Measurements from ENCODE around the gene SEMA3F.

Gene SEMA3F

DNA sequence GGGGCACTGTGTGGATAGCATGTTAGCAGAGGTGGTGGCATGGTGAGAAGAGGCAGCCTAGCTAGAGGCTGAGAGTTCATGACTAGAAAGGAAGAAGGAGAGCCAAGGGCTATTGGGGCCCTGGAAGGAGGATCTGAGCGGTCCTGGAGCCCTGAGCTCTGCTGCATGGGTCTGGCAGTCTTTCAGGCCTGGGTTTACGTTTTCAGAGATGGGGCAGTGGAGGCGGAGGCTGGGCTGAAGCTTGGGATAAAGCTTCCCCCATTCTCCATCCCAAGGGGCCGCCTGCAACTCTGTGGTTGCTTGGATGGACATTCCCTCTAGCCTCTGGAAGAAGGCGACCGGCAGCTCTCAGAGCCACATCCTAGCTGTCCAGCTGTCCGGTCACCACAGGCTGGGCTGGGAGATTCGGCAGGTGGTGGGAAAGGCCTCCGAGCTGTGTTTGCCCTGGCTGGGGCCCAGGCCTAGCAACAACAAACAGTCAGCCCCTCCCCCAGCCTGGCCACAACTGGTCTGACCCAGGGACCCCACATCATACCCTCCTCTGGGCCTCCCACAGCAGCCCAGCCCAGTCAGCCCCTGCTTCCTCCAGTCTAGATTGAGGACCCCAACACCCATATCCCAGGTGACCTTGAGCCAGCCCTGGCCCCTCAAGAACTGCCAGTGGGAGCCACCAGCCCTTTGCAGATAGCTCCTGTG is 48.1 kb downstream of the SEMA3F start:
- no peak overlapping the region for H3K27ac ChIP-seq (ENCODE audit: low read length)
- TF ChIP-seq, protein P1, sequence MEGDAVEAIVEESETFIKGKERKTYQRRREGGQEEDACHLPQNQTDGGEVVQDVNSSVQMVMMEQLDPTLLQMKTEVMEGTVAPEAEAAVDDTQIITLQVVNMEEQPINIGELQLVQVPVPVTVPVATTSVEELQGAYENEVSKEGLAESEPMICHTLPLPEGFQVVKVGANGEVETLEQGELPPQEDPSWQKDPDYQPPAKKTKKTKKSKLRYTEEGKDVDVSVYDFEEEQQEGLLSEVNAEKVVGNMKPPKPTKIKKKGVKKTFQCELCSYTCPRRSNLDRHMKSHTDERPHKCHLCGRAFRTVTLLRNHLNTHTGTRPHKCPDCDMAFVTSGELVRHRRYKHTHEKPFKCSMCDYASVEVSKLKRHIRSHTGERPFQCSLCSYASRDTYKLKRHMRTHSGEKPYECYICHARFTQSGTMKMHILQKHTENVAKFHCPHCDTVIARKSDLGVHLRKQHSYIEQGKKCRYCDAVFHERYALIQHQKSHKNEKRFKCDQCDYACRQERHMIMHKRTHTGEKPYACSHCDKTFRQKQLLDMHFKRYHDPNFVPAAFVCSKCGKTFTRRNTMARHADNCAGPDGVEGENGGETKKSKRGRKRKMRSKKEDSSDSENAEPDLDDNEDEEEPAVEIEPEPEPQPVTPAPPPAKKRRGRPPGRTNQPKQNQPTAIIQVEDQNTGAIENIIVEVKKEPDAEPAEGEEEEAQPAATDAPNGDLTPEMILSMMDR (IDR thresholded peaks at IDR 0.05; ENCODE audit: low read length), result no peak
- TF ChIP-seq EZH2phosphoT487 (IDR thresholded peaks at IDR 0.05; ENCODE audit: low read length) (no peak), EZH2 (optimal IDR thresholded peaks at IDR 0.05; ENCODE audit: low read depth, low read length) (no peak)
- no peaks in the 10 kb centered on the region for H3F3A ChIP-seq (ENCODE audit: insufficient read depth, low read length)
- H3K9me2 ChIP-seq (replicated peaks; ENCODE audit: insufficient read depth, low read length), result no peaks in the 10 kb centered on the region
- no peak overlapping the region for H2AFZ ChIP-seq (ENCODE audit: low read length)
- H3K4me2 ChIP-seq (ENCODE audit: low read depth, low read length), result no peak overlapping the region
- peaks cover 89% of the 10 kb centered on the region for H3K27me3 ChIP-seq (replicated peaks; ENCODE audit: insufficient read depth, low read length)
- no peak overlapping the region for H3K4me3 ChIP-seq (ENCODE audit: low read length)
- H3K36me3 ChIP-seq (replicated peaks; ENCODE audit: insufficient read depth, low read length), result no peaks in the 10 kb centered on the region
- H3K9me3 ChIP-seq (replicated peaks; ENCODE audit: insufficient read depth, low read length), result no peaks in the 10 kb centered on the region
- no peaks in the 10 kb centered on the region for H3K79me2 ChIP-seq (ENCODE audit: low read length)
- no peaks in the 10 kb centered on the region for H3K4me1 ChIP-seq (ENCODE audit: low read length)
- no peaks in the 10 kb centered on the region; the same call in 1 of the 2 replicates for H4K20me1 ChIP-seq (ENCODE audit: insufficient read depth, low read length)
- DNase-seq, result no peak
- no peak overlapping the region for H3K9ac ChIP-seq (ENCODE audit: low read length)

DNA sequence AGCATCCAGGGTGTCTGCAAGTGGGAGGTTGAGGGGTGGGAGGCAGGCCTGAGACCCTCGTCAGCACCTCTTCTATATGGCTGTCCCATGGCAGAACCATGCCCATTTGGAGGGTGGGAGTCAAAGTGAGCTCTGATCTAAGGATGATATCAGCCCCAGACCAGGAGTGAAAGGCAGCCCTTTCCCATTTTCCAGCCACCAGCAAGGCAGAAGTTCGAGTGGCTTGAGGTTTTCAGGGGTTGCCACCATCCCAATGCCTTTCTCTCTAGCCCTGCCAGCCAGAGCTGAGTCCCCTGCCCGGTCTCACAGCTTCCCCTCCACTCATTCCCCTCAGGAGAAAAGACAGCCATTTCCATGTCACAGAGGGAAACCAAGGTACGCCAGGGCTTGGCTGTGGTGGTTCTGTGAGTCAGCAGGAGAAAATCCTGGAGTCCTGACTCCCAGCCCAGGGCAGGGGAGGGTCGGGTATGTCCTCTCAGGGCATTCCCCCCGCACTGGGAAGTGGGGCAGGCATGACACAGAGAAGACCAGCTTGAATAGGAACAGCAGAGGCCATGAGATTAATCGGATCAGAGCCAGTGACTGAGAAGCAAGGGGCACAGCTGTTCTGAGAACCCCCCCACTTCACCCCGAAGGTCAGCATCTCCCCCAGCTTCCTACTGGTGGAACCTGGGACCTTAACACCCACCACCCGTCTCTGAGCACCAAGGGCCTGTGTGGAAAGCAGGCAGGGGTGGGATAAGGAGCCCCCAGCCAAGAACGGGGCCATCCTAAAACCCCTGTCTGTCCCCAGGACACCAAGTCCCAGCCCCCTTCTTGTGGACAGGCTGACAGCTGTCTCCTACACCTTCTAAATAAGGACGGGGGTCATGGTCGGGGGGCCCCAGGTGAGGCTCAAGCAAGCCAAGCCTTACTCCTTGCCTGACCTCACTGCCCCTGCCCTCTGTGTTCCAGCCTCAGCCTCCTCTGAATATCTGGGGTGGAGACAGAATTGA is 49.0 kb downstream of the SEMA3F start:
- peaks cover 87% of the 10 kb centered on the region for H3K27me3 ChIP-seq (replicated peaks; ENCODE audit: insufficient read depth, low read length)

DNA sequence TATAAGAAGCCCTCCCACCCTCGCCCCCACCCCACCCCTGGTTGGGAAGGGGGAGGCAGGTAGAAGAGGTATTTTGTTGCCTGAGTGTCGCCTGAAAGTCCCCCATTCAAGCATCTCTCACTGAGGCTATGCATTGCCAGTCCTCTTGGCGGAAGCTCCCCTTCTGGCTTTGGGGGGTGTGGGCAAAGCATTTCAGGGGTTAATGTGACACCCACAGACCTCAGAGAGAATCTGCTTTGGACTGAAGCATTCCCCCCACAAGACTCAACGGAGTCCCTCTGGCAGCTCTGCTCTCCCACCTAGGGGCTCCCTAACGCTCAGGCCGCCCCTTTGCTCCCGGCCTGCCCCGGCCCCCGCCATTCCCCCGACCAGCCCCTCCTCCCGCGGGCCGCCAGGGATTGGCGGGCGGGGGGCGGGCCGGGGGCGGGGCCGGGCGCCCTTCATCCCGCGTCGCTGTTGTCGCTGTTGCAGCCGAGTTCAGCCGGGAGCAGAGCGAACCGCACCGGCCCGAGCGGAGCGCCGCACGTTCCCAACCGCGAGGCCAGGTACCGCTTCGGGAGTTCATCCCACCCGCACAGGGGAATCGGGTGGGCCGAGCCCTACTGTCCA is 49.8 kb downstream of the SEMA3F start, which contains the start of gene SLC38A3:
TSS of gene SLC38A3 (plus strand) at position 468 of the 609 bp plus-strand sequence. CDS start 8,929 bp downstream, outside the sequence.
- Histone ChIP-seq H3K27ac (ENCODE audit: low read length) (no peak within 1 kb of the TSS), H3K9me3 (replicated peaks; ENCODE audit: insufficient read depth, low read length) (no peaks in the 10 kb centered on the region)
- DNase-seq, result no peak

More for the DNA sequence above, 49.0 kb downstream of the SEMA3F start:
- no peak for TF ChIP-seq EZH2phosphoT487 (IDR thresholded peaks at IDR 0.05; ENCODE audit: low read length)
- TF ChIP-seq, protein P1 (IDR thresholded peaks at IDR 0.05; ENCODE audit: low read length), result no peak
- no peak for TF ChIP-seq EZH2 (optimal IDR thresholded peaks at IDR 0.05; ENCODE audit: low read depth, low read length)
- DNase-seq, result no peak
- H3K9me2 ChIP-seq (replicated peaks; ENCODE audit: insufficient read depth, low read length), result no peaks in the 10 kb centered on the region
- no peak overlapping the region for H3K4me3 ChIP-seq (ENCODE audit: low read length)
- H3K4me2 ChIP-seq (ENCODE audit: low read depth, low read length), result no peak overlapping the region
- H3F3A ChIP-seq (ENCODE audit: insufficient read depth, low read length), result no peaks in the 10 kb centered on the region
- H3K79me2 ChIP-seq (ENCODE audit: low read length), result no peaks in the 10 kb centered on the region
- H3K27ac ChIP-seq (ENCODE audit: low read length), result no peak overlapping the region
- H2AFZ ChIP-seq (ENCODE audit: low read length), result no peak overlapping the region
- H3K9ac ChIP-seq (ENCODE audit: low read length), result no peak overlapping the region
- H4K20me1 ChIP-seq (ENCODE audit: insufficient read depth, low read length), result no peaks in the 10 kb centered on the region; the same call in 1 of the 2 replicates
- H3K9me3 ChIP-seq (replicated peaks; ENCODE audit: insufficient read depth, low read length), result no peaks in the 10 kb centered on the region
- no peaks in the 10 kb centered on the region for H3K36me3 ChIP-seq (replicated peaks; ENCODE audit: insufficient read depth, low read length)
- H3K4me1 ChIP-seq (ENCODE audit: low read length), result no peaks in the 10 kb centered on the region

More for the DNA sequence above, 49.8 kb downstream of the SEMA3F start, which contains the start of gene SLC38A3:
- Histone ChIP-seq H3K9me2 (replicated peaks; ENCODE audit: insufficient read depth, low read length) (no peaks in the 10 kb centered on the region), H3K27me3 (replicated peaks; ENCODE audit: insufficient read depth, low read length) (peaks cover 83% of the 10 kb centered on the region), H2AFZ (ENCODE audit: low read length) (no peak within 1 kb of the TSS), H3K79me2 (ENCODE audit: low read length) (no peaks in the 10 kb centered on the region), H3K4me3 (ENCODE audit: low read length) (no peak within 1 kb of the TSS), H3K9ac (ENCODE audit: low read length) (no peak within 1 kb of the TSS), H4K20me1 (ENCODE audit: insufficient read depth, low read length) (no peaks in the 10 kb centered on the region; the same call in 1 of the 2 replicates), H3F3A (ENCODE audit: insufficient read depth, low read length) (no peaks in the 10 kb centered on the region), H3K4me2 (ENCODE audit: low read depth, low read length) (peak within 1 kb of the TSS; percentile 37; the same call in 1 of the 2 replicates), H3K36me3 (replicated peaks; ENCODE audit: insufficient read depth, low read length) (no peaks in the 10 kb centered on the region), H3K4me1 (ENCODE audit: low read length) (no peaks in the 10 kb centered on the region)
- TF ChIP-seq EZH2phosphoT487 (IDR thresholded peaks at IDR 0.05; ENCODE audit: low read length), result no peak
- no peak for TF ChIP-seq EZH2 (optimal IDR thresholded peaks at IDR 0.05; ENCODE audit: low read depth, low read length)
- TF ChIP-seq, protein P1 (IDR thresholded peaks at IDR 0.05; ENCODE audit: low read length), result no peak
